GM12865 (cell line): ENCODE data around the gene RAD51D.
"Not testable (repeated sequence)": the region's sequence is repeated elsewhere in the genome, so short reads cannot be mapped to it uniquely, and the experiment has no call there.

ENCODE experiments used
- DNase-seq: peaks from one replicate; pipeline ENCODE4 v3.0.0; 2010; ENCODE audit warnings: low read depth
- H3K4me3 ChIP-seq: 2 replicates; pipeline ENCODE4 v1.5.1; 2011; ENCODE audit warnings: mild to moderate bottlenecking, low read depth, low read length, control low read depth
- CTCF ChIP-seq: IDR thresholded peaks from 2 replicates; pipeline ENCODE4 v1.5.1; 2011; ENCODE audit warnings: low read length, control low read depth, low read depth, inconsistent platforms; ENCODE audit not compliant: insufficient read depth; ENCODE audit errors: missing control alignments

RAD51D gene

DNA sequence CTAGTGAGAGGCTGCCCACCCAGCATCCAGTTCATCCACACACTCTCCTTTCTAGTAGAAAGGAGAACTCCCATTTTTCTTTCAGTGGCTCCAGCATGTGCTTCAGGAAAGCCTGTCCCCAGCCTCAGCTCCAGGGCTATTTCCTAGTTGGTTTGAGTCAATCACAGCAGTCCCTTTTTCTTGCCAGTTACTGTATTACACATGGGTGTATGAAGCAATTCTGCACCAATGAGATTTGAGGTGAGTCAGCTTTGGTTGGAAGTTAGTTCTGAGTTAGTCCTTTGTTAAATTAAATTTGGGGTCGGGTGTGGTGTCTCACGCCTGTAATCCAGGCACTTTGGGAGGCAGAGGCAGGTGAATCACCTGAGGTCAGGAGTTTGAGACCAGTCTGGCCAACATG, 24.8 kb downstream of the RAD51D start:
- H3K4me3 ChIP-seq, result no peak overlapping the region
- no peak for DNase-seq
- TF ChIP-seq CTCF, result no peak

GRCh38 chr17:35090707-35091106, 29.0 kb downstream of the RAD51D start:
- H3K4me3 ChIP-seq, DNase-seq: not testable (repeated sequence)

- peak overlapping the region; percentile 79 for H3K4me3 ChIP-seq
- TF ChIP-seq CTCF, result peak; percentile 4
- peak; percentile 65 for DNase-seq
These were observed 29.9 kb downstream of the RAD51D start for GRCh38 chr17:35089586-35090296.

DNA sequence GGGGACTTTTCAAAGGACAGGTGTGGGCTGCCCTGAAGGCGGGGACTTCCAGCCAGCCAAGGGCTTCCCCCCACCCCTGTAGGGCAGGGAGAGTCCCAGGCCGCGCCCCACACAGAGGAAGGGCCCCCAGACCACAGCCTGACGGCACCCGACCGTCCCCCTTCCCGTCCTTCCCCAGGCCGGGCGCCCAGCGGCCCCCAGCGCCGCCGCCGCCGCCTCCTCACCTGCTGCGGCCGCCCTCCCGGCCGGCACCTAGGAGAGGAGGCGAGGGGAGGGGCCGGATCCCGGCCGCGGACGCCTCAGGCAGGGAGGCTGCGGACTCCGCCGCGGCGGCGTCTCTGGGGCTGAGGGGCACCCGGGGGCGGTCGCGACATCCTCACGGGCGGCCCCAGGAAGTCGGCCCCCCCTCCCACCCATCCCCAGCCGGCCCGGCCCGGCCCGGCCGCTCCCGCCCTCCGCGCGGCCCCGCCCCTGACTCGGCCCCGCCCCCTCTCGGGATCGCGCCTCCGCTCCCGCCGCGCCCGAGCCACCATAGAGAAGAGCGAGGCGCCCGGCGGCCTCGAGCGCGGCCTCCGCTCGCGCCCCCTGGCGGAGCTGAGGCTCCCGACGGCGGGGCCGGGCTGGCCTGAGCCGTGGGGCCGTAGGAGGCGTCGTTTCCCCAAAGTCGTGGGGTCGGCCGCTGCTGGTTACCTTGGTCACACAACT, 30.6 kb downstream of the RAD51D start:
- peak; percentile 93 for DNase-seq
- H3K4me3 ChIP-seq, result peak overlapping the region; percentile 99
- peak; percentile 75 for TF ChIP-seq CTCF

DNA sequence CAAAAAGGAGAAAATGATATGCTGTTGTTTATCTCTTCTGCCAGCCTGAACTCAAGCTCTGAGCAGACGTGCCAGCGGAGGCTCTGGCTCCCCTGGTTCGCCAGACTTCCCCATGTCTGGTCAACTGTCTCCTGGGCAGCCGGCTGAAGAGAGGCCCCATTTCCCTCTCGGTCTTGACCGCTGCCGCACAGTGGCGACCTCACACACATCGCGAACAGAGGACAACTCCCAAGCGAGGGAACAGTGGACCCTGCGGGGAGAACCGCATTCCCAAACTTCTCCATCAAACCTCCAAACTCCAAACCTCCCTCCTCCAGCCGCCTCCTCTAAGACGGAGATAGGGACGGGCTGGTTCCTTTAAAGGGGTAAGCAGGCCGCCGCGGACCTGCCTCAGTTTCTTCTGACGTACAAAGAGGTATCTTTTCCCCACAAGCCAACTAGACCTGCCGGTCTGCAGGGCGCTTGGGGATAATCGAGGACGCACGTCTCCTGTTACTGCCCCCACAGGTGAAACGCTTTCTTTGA, 31.2 kb downstream of the RAD51D start:
- peak; percentile 61 for DNase-seq
- TF ChIP-seq CTCF, result no peak
- H3K4me3 ChIP-seq, result peak overlapping the region; percentile 99

DNA sequence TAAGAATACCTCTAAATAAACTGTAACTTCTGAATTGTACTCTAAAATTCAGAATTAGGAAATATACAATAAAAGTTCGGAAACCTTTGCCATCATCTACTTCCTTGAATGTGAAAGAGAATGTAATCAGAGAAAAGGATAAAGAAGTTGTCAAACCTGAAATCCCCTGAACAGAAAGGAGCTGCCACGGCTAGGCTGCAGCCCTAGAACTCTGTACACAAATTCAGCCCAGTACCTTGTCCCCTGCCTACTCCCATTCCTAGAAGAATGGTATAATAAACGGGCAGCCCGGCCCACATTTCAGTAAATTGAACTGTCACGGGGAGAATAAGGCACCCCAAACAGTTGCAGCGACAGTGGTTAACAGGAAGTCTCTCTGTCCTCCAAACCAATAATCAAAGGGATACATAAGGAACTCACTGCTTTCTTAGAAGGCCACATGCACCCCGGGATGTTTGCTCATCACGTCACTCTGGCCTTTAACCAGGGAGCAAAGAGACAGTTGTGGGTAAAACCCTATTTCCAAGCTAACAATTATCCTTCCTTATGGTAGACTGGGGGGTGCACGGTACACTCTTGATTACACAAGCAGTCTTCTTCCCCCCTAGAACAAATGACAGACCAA, 31.8 kb downstream of the RAD51D start:
- peak; percentile 62 for DNase-seq

More for the DNA sequence above, 31.8 kb downstream of the RAD51D start:
- no peak for TF ChIP-seq CTCF
- H3K4me3 ChIP-seq, result peak overlapping the region; percentile 99
